ENCODE results near the gene TDRD1. TPM values are rescaled to one million over a fixed set of nuclear protein-coding genes. Genes with fewer than 3 reads are reported as not detected.

Gene TDRD1
- total RNA-seq, 1 donor from 2014 or later: 0.04 TPM

- Histone ChIP-seq H3K27ac (no peak overlapping the region), H3K36me3 (no peaks in the 10 kb centered on the region), H3K27me3 (no peaks in the 10 kb centered on the region), H3K9ac (no peak overlapping the region), H4K20me1 (ENCODE audit: low read depth) (no peaks in the 10 kb centered on the region), H3K4me2 (no peak overlapping the region), H3K9me3 (ENCODE audit: low read depth) (no peaks in the 10 kb centered on the region), H3K4me3 (no peak overlapping the region), H2AFZ (replicated peaks) (no peak overlapping the region), H3K79me2 (ENCODE audit: low read depth) (no peaks in the 10 kb centered on the region), H3F3A (ENCODE audit: low read depth) (no peaks in the 10 kb centered on the region), H3K4me1 (no peaks in the 10 kb centered on the region)
- DNase-seq (ENCODE audit: low spot score): no peak
- Mint-ChIP-seq H3K9me3 (peaks cover 8% of the 10 kb centered on the region), H3K4me1 (peaks cover 16% of the 10 kb centered on the region), H3K36me3 (no peaks in the 10 kb centered on the region), H3K27me3 (ENCODE audit: insufficient read depth, low read depth) (peaks cover 10% of the 10 kb centered on the region), H3K27ac (no peak overlapping the region), H3K4me3 (no peak overlapping the region)
- no peak for TF ChIP-seq EZH2phosphoT487 (IDR thresholded peaks at IDR 0.05)
- TF ChIP-seq EZH2 (IDR thresholded peaks at IDR 0.05): no peak
- no peak for TF ChIP-seq CTCF (IDR thresholded peaks at IDR 0.05)
These were observed 77.0 kb downstream of the TDRD1 start for GRCh38 chr10:114256008-114256765.

- Mint-ChIP-seq H3K27me3 (ENCODE audit: insufficient read depth, low read depth) (peaks cover 13% of the 10 kb centered on the region), H3K4me3 (no peak overlapping the region), H3K27ac (no peak overlapping the region), H3K4me1 (peaks cover 16% of the 10 kb centered on the region), H3K36me3 (no peaks in the 10 kb centered on the region), H3K9me3 (peaks cover 8% of the 10 kb centered on the region)
- Histone ChIP-seq H3F3A (ENCODE audit: low read depth) (no peaks in the 10 kb centered on the region), H3K4me1 (no peaks in the 10 kb centered on the region), H3K79me2 (ENCODE audit: low read depth) (no peaks in the 10 kb centered on the region), H4K20me1 (ENCODE audit: low read depth) (no peaks in the 10 kb centered on the region), H3K4me3 (no peak overlapping the region), H3K9ac (no peak overlapping the region), H3K27ac (no peak overlapping the region), H3K4me2 (no peak overlapping the region), H2AFZ (replicated peaks) (no peak overlapping the region), H3K36me3 (no peaks in the 10 kb centered on the region), H3K27me3 (no peaks in the 10 kb centered on the region), H3K9me3 (ENCODE audit: low read depth) (no peaks in the 10 kb centered on the region)
- DNase-seq (ENCODE audit: low spot score): no peak
- no peak for TF ChIP-seq EZH2 (IDR thresholded peaks at IDR 0.05)
- no peak for TF ChIP-seq EZH2phosphoT487 (IDR thresholded peaks at IDR 0.05)
- no peak for TF ChIP-seq CTCF (IDR thresholded peaks at IDR 0.05)
These were observed 77.7 kb downstream of the TDRD1 start for GRCh38 chr10:114256822-114257221.

- Histone ChIP-seq H4K20me1 (ENCODE audit: low read depth) (no peaks in the 10 kb centered on the region), H3K4me2 (no peak overlapping the region), H3F3A (ENCODE audit: low read depth) (no peaks in the 10 kb centered on the region), H3K4me3 (no peak overlapping the region), H3K79me2 (ENCODE audit: low read depth) (no peaks in the 10 kb centered on the region), H3K36me3 (no peaks in the 10 kb centered on the region), H3K9ac (no peak overlapping the region), H3K9me3 (ENCODE audit: low read depth) (no peaks in the 10 kb centered on the region), H3K27ac (no peak overlapping the region), H3K27me3 (no peaks in the 10 kb centered on the region), H3K4me1 (peaks cover 3% of the 10 kb centered on the region), H2AFZ (replicated peaks) (no peak overlapping the region)
- H3K9me3 Mint-ChIP-seq: peaks cover 8% of the 10 kb centered on the region
- H3K36me3 Mint-ChIP-seq: no peaks in the 10 kb centered on the region
- TF ChIP-seq EZH2 (IDR thresholded peaks at IDR 0.05): no peak
- no peak for TF ChIP-seq EZH2phosphoT487 (IDR thresholded peaks at IDR 0.05)
- no peak for TF ChIP-seq CTCF (IDR thresholded peaks at IDR 0.05)
- no peak overlapping the region for H3K4me3 Mint-ChIP-seq
- H3K27me3 Mint-ChIP-seq (ENCODE audit: insufficient read depth, low read depth): peaks cover 11% of the 10 kb centered on the region
- H3K27ac Mint-ChIP-seq: peak overlapping the region; percentile 82
- no peak for DNase-seq (ENCODE audit: low spot score)
- H3K4me1 Mint-ChIP-seq: peaks cover 19% of the 10 kb centered on the region
These were observed 78.3 kb downstream of the TDRD1 start for GRCh38 chr10:114257498-114257897.
